AG04450 (cell line): ENCODE results near the gene VPS37C. TPM values are rescaled to one million over a fixed set of nuclear protein-coding genes. Genes with fewer than 3 reads are reported as not detected.

Source experiments
- CTCF ChIA-PET: fragments of 300-600, 350-600 bp; formaldehyde crosslinking; extraction: SDS; loops from one replicate; lab custom pipeline; 2022; ENCODE audit warnings: antibody characterized with exemption, inconsistent platforms; lab: Charles Lee
- POLR2A ChIA-PET: fragments of 350-600 bp; formaldehyde crosslinking; extraction: SDS; loops from one replicate; lab custom pipeline; 2021; ENCODE audit warnings: antibody characterized with exemption, inconsistent platforms; lab: Yijun Ruan, JAX
- DNase-seq: peaks from one replicate; pipeline ENCODE4 v3.0.0-alpha.2; 2011; ENCODE audit warnings: low read depth, low spot score
- H3K27ac ChIP-seq: one replicate; pipeline ENCODE4 v1.5.1; 2012; ENCODE audit warnings: low read depth, low read length, control low read depth
- H3K27me3 ChIP-seq: one replicate; pipeline ENCODE4 v1.6.0; 2012; ENCODE audit warnings: low read length; ENCODE audit not compliant: control insufficient read depth, insufficient read depth
- H3K4me3 ChIP-seq: 2 replicates; pipeline ENCODE4 v1.5.1; 2011; ENCODE audit warnings: mild to moderate bottlenecking, low read depth, low read length, control low read depth
- H3K9me3 ChIP-seq: 2 replicates; pipeline ENCODE4 v1.5.1; 2012; ENCODE audit warnings: low read length; ENCODE audit not compliant: control insufficient read depth, insufficient read depth
- CTCF ChIP-seq: IDR thresholded peaks from 2 replicates; pipeline ENCODE4 v1.5.1; 2011; ENCODE audit warnings: low read depth, low read length, control low read depth, inconsistent platforms
- polyA plus RNA-seq: library from polyadenylated mRNA; depleted of rRNA; stranded (reverse); fragments of >200 nt; gene quantifications from 2 replicates; pipeline ENCODE4 v1.2.3, GENCODE V29; 2011

Gene VPS37C
- polyA plus RNA-seq, 1 experiment, result 10.9 TPM

GRCh38 chr11:61194169-61194671 lies 33.0 kb upstream of the VPS37C start:
- no peak for TF ChIP-seq CTCF
- CTCF ChIA-PET, result interaction anchor here (0.6 kb wide), 1 partner anchor 400 kb away, joined by 4 read pairs; no protein-coding TSS in a partner anchor
- POLR2A ChIA-PET, result no interaction called here
- H3K27ac ChIP-seq, result no peak overlapping the region
- no peak for DNase-seq
- no peak overlapping the region for H3K4me3 ChIP-seq
- H3K9me3 ChIP-seq, result no peaks in the 10 kb centered on the region
- no peaks in the 10 kb centered on the region for H3K27me3 ChIP-seq

- Histone ChIP-seq H3K9me3 (no peaks in the 10 kb centered on the region), H3K4me3 (no peak overlapping the region), H3K27me3 (peaks cover 2% of the 10 kb centered on the region), H3K27ac (no peak overlapping the region)
- no peak for TF ChIP-seq CTCF
- ChIA-PET POLR2A (no interaction called here), CTCF (no interaction called here)
- DNase-seq, result no peak
Measured at GRCh38 chr11:61193596-61193995, 32.4 kb upstream of the VPS37C start.

- Histone ChIP-seq H3K9me3 (no peaks in the 10 kb centered on the region), H3K27ac (no peak overlapping the region), H3K4me3 (no peak overlapping the region), H3K27me3 (peaks cover 2% of the 10 kb centered on the region)
- ChIA-PET POLR2A (no interaction called here), CTCF (interaction anchor here (1.1 to 1.4 kb wide), 2 partner anchors 60 to 223 kb away, joined by 3 read pairs; no protein-coding TSS in a partner anchor)
- no peak for TF ChIP-seq CTCF
- DNase-seq, result no peak
Measured at GRCh38 chr11:61189933-61190332, 28.7 kb upstream of the VPS37C start.

GRCh38 chr11:61187505-61188130 lies 26.4 kb upstream of the VPS37C start:
- H3K4me3 ChIP-seq, result no peak overlapping the region
- no peak overlapping the region for H3K27ac ChIP-seq
- ChIA-PET POLR2A (no interaction called here), CTCF (interaction anchor here (0.6 to 3.2 kb wide), 35 partner anchors 8 to 412 kb away, joined by 3 to 37 read pairs (median 4); partner anchors contain the start of gene TMEM109)
- peak; percentile 97 for TF ChIP-seq CTCF
- H3K9me3 ChIP-seq, result no peaks in the 10 kb centered on the region
- DNase-seq, result peak; percentile 61
- H3K27me3 ChIP-seq, result peaks cover 2% of the 10 kb centered on the region

- TF ChIP-seq CTCF, result no peak
- no peak overlapping the region for H3K27ac ChIP-seq
- CTCF ChIA-PET, result interaction anchor here (0.7 to 3.2 kb wide), 14 partner anchors 15 to 776 kb away, joined by 3 to 37 read pairs (median 6); no protein-coding TSS in a partner anchor
- no peak for DNase-seq
- H3K4me3 ChIP-seq, result no peak overlapping the region
- peaks cover 2% of the 10 kb centered on the region for H3K27me3 ChIP-seq
- no peaks in the 10 kb centered on the region for H3K9me3 ChIP-seq
- POLR2A ChIA-PET, result no interaction called here
Measured at GRCh38 chr11:61186504-61186903, 25.3 kb upstream of the VPS37C start.
